ENCODE results near the gene DESI1. TPM values are rescaled to one million over a fixed set of nuclear protein-coding genes. Genes with fewer than 3 reads are reported as not detected.

Gene DESI1
- total RNA-seq, 4 donors from 2014 or later: 25.6 to 32.9 (median 27.9) TPM

GRCh38 chr22:41619979-41620588 is 759 bp downstream of the DESI1 start:
- no peak for TF ChIP-seq CTCF (IDR thresholded peaks at IDR 0.05)
- no peak for TF ChIP-seq POLR2AphosphoS5 (IDR thresholded peaks at IDR 0.05)
- TF ChIP-seq EP300 (IDR thresholded peaks at IDR 0.05): no peak
- no peak for TF ChIP-seq POLR2A (IDR thresholded peaks at IDR 0.05)
- DNase-seq (ENCODE audit: low spot score in 2 of 2): peak in 1 of 2 donors; percentile 80
- Histone ChIP-seq H3K36me3 (peaks cover 23% of the 10 kb centered on the region), H3K4me1 (peaks cover 38% of the 10 kb centered on the region), H3K27me3 (no peaks in the 10 kb centered on the region), H3K27ac (peak overlapping the region; percentile 95), H3K4me3 (peak overlapping the region; percentile 91), H3K9me3 (no peaks in the 10 kb centered on the region)
- 3% methylated on average over 8 of the region's 24 CpGs for WGBS

GRCh38 chr22:41613456-41613855 is 7.4 kb downstream of the DESI1 start:
- TF ChIP-seq POLR2AphosphoS5 (IDR thresholded peaks at IDR 0.05) (no peak), CTCF (IDR thresholded peaks at IDR 0.05) (no peak), POLR2A (IDR thresholded peaks at IDR 0.05) (no peak), EP300 (IDR thresholded peaks at IDR 0.05) (no peak)
- peak in 1 of 2 donors; percentile 27 for DNase-seq (ENCODE audit: low spot score in 2 of 2)
- 92% methylated on average over 2 of the region's 2 CpGs for WGBS

GRCh38 chr22:41612603-41613306 is 8.1 kb downstream of the DESI1 start:
- Histone ChIP-seq H3K27ac (no peak overlapping the region), H3K4me3 (no peak overlapping the region), H3K36me3 (peaks cover 2% of the 10 kb centered on the region), H3K9me3 (no peaks in the 10 kb centered on the region), H3K27me3 (no peaks in the 10 kb centered on the region), H3K4me1 (no peaks in the 10 kb centered on the region)
- no peak for TF ChIP-seq CTCF (IDR thresholded peaks at IDR 0.05)
- TF ChIP-seq POLR2A (IDR thresholded peaks at IDR 0.05): no peak
- WGBS: 70% methylated on average over 6 of the region's 6 CpGs
- peak in 1 of 2 donors; percentile 3 for DNase-seq (ENCODE audit: low spot score in 2 of 2)

More at GRCh38 chr22:41613456-41613855, 7.4 kb downstream of the DESI1 start:
- Histone ChIP-seq H3K27me3 (no peaks in the 10 kb centered on the region), H3K9me3 (no peaks in the 10 kb centered on the region), H3K36me3 (no peaks in the 10 kb centered on the region), H3K4me1 (no peaks in the 10 kb centered on the region), H3K27ac (no peak overlapping the region), H3K4me3 (no peak overlapping the region)

- peaks cover 29% of the 10 kb centered on the region for H3K36me3 ChIP-seq
- H3K4me3 ChIP-seq: no peak overlapping the region
- DNase-seq (ENCODE audit: low spot score in 2 of 2): no peak
- no peak for TF ChIP-seq POLR2A (IDR thresholded peaks at IDR 0.05)
- TF ChIP-seq POLR2AphosphoS5 (IDR thresholded peaks at IDR 0.05): no peak
- no peak for TF ChIP-seq CTCF (IDR thresholded peaks at IDR 0.05)
- no peaks in the 10 kb centered on the region for H3K4me1 ChIP-seq
- H3K27me3 ChIP-seq: no peaks in the 10 kb centered on the region
- no peak overlapping the region for H3K27ac ChIP-seq
- WGBS: 90% methylated on average over 3 of the region's 3 CpGs
- H3K9me3 ChIP-seq: no peaks in the 10 kb centered on the region
Observed at GRCh38 chr22:41608386-41608785, 12.5 kb downstream of the DESI1 start.

- H3K36me3 ChIP-seq: peaks cover 65% of the 10 kb centered on the region
- no peak overlapping the region for H3K4me3 ChIP-seq
- peaks cover 1% of the 10 kb centered on the region for H3K4me1 ChIP-seq
- no peak overlapping the region for H3K27ac ChIP-seq
- no peak for TF ChIP-seq POLR2AphosphoS5 (IDR thresholded peaks at IDR 0.05)
- TF ChIP-seq CTCF (IDR thresholded peaks at IDR 0.05): no peak
- TF ChIP-seq EP300 (IDR thresholded peaks at IDR 0.05): no peak
- no peak for TF ChIP-seq POLR2A (IDR thresholded peaks at IDR 0.05)
- H3K9me3 ChIP-seq: no peaks in the 10 kb centered on the region
- H3K27me3 ChIP-seq: no peaks in the 10 kb centered on the region
- DNase-seq (ENCODE audit: low spot score in 2 of 2): no peak
- WGBS: 65% methylated on average over 4 of the region's 4 CpGs
Observed at GRCh38 chr22:41603873-41604332, 16.9 kb downstream of the DESI1 start.
